Stimulated activated CD4-positive, alpha-beta T cell treated with anti-CD3 and anti-CD28 coated beads, Interleukin-12 subunit alpha, Interleukin-12 subunit beta, amount 100 ng/mL, for 24 hours (primary cell): ENCODE results near the gene FRMD8.
"Not testable (repeated sequence)": the region's sequence is repeated elsewhere in the genome, so short reads cannot be mapped to it uniquely, and the experiment has no call there.

Source experiments
- DNase-seq, 2 experiments: peaks; one replicate each; pipeline ENCODE4 v3.0.0-alpha.2; 2020; ENCODE audit warnings: low read depth in 2 of 2

Gene FRMD8

GRCh38 chr11:65413077-65413664, 26.7 kb downstream of the FRMD8 start:
- not testable (repeated sequence) for DNase-seq

GRCh38 chr11:65414776-65415498, 28.5 kb downstream of the FRMD8 start:
- no peak for DNase-seq

GRCh38 chr11:65415499-65416340, 29.3 kb downstream of the FRMD8 start:
- no peak for DNase-seq

- DNase-seq, result peak; percentile 79 to 94
Measured at GRCh38 chr11:65416341-65416824, 29.9 kb downstream of the FRMD8 start.

- no peak for DNase-seq
Measured at GRCh38 chr11:65416841-65417701, 30.6 kb downstream of the FRMD8 start.

- DNase-seq, result no peak
Measured at GRCh38 chr11:65417702-65418430, 31.4 kb downstream of the FRMD8 start.

- no peak for DNase-seq
Measured at GRCh38 chr11:65418431-65418680, 31.9 kb downstream of the FRMD8 start.

GRCh38 chr11:65418681-65419459, 32.4 kb downstream of the FRMD8 start:
- peak; percentile 73 to 94 for DNase-seq

- DNase-seq, result no peak
Measured at GRCh38 chr11:65419460-65419771, 33.0 kb downstream of the FRMD8 start.

- peak in 1 of 2 experiments; percentile 66 for DNase-seq
Measured at GRCh38 chr11:65419772-65420481, 33.5 kb downstream of the FRMD8 start.

- no peak for DNase-seq
Measured at GRCh38 chr11:65420506-65420905, 34.1 kb downstream of the FRMD8 start.

- DNase-seq, result peak; percentile 76 to 83
Measured at GRCh38 chr11:65420979-65421793, 34.7 kb downstream of the FRMD8 start.

- DNase-seq, result peak; percentile 93 to 95
Measured at GRCh38 chr11:65421794-65422632, 35.6 kb downstream of the FRMD8 start.

- peak; percentile 92 for DNase-seq
Measured at GRCh38 chr11:65422633-65423515, 36.4 kb downstream of the FRMD8 start, which contains the start of gene NEAT1. Gene NEAT1, plus strand, starts transcription at chr11:65422798.

GRCh38 chr11:65423516-65424204, 37.2 kb downstream of the FRMD8 start:
- no peak for DNase-seq
